ENCODE measurements around the gene MGRN1.
A peak's percentile ranks its signal among the peaks of the same experiment; 100 is the strongest.

MGRN1 gene

GRCh38 chr16:4680673-4681470 is 56.2 kb downstream of the MGRN1 start:
- Mint-ChIP-seq H3K27ac (peak overlapping the region; percentile 72), H3K36me3 (peaks cover 62% of the 10 kb centered on the region), H3K9me3 (no peaks in the 10 kb centered on the region), H3K4me3 (no peak overlapping the region), H3K4me1 (peaks cover 21% of the 10 kb centered on the region)
- ATAC-seq (no peak), DNase-seq (ENCODE audit: low spot score in 2 of 2) (no peak)

- no peak for ATAC-seq
- H3K27ac Mint-ChIP-seq = no peak overlapping the region
- H3K4me1 Mint-ChIP-seq = peaks cover 14% of the 10 kb centered on the region
These were observed 57.0 kb downstream of the MGRN1 start for GRCh38 chr16:4681471-4682083.

GRCh38 chr16:4682084-4682591 is 57.5 kb downstream of the MGRN1 start:
- H3K9me3 Mint-ChIP-seq = no peaks in the 10 kb centered on the region
- no peak overlapping the region for H3K27ac Mint-ChIP-seq
- no peak overlapping the region for H3K4me3 Mint-ChIP-seq
- H3K36me3 Mint-ChIP-seq = peaks cover 52% of the 10 kb centered on the region
- H3K4me1 Mint-ChIP-seq = peaks cover 9% of the 10 kb centered on the region
- DNase-seq (ENCODE audit: low spot score in 2 of 2) (no peak), ATAC-seq (no peak)

More at GRCh38 chr16:4681471-4682083, 57.0 kb downstream of the MGRN1 start:
- DNase-seq (ENCODE audit: low spot score in 2 of 2) = no peak
- Mint-ChIP-seq H3K9me3 (no peaks in the 10 kb centered on the region), H3K36me3 (peaks cover 55% of the 10 kb centered on the region), H3K4me3 (no peak overlapping the region)

- Mint-ChIP-seq H3K4me3 (no peak overlapping the region), H3K4me1 (peaks cover 8% of the 10 kb centered on the region), H3K9me3 (no peaks in the 10 kb centered on the region), H3K36me3 (peaks cover 58% of the 10 kb centered on the region), H3K27ac (peak overlapping the region; percentile 29)
- DNase-seq (ENCODE audit: low spot score in 2 of 2) (no peak), ATAC-seq (peak; percentile 46)
These were observed 58.1 kb downstream of the MGRN1 start for GRCh38 chr16:4682616-4683254.

- Mint-ChIP-seq H3K4me3 (no peak overlapping the region), H3K27ac (peak overlapping the region; percentile 29), H3K36me3 (peaks cover 55% of the 10 kb centered on the region), H3K4me1 (peaks cover under 1% of the 10 kb centered on the region), H3K9me3 (no peaks in the 10 kb centered on the region)
- ATAC-seq = no peak
- no peak for DNase-seq (ENCODE audit: low spot score in 2 of 2)
These were observed 58.8 kb downstream of the MGRN1 start for GRCh38 chr16:4683255-4684057.

GRCh38 chr16:4684058-4684715 is 59.6 kb downstream of the MGRN1 start:
- H3K9me3 Mint-ChIP-seq = no peaks in the 10 kb centered on the region
- DNase-seq (ENCODE audit: low spot score in 2 of 2) (no peak), ATAC-seq (no peak)
- H3K4me3 Mint-ChIP-seq = no peak overlapping the region
- H3K36me3 Mint-ChIP-seq = peaks cover 50% of the 10 kb centered on the region
- no peak overlapping the region for H3K27ac Mint-ChIP-seq
- no peaks in the 10 kb centered on the region for H3K4me1 Mint-ChIP-seq

GRCh38 chr16:4684763-4685162 is 60.1 kb downstream of the MGRN1 start:
- ATAC-seq = no peak
- DNase-seq (ENCODE audit: low spot score in 2 of 2) = no peak
- Mint-ChIP-seq H3K27ac (peak overlapping the region; percentile 37), H3K4me3 (no peak overlapping the region), H3K9me3 (no peaks in the 10 kb centered on the region), H3K36me3 (peaks cover 48% of the 10 kb centered on the region), H3K4me1 (no peaks in the 10 kb centered on the region)

GRCh38 chr16:4685292-4685691 is 60.7 kb downstream of the MGRN1 start:
- Mint-ChIP-seq H3K4me1 (no peaks in the 10 kb centered on the region), H3K36me3 (peaks cover 43% of the 10 kb centered on the region), H3K9me3 (no peaks in the 10 kb centered on the region), H3K27ac (peak overlapping the region; percentile 37), H3K4me3 (no peak overlapping the region)
- no peak for DNase-seq (ENCODE audit: low spot score in 2 of 2)
- no peak for ATAC-seq

- ATAC-seq (no peak), DNase-seq (ENCODE audit: low spot score in 2 of 2) (no peak)
- Mint-ChIP-seq H3K9me3 (no peaks in the 10 kb centered on the region), H3K4me3 (no peak overlapping the region), H3K36me3 (peaks cover 41% of the 10 kb centered on the region), H3K27ac (peak overlapping the region; percentile 40), H3K4me1 (no peaks in the 10 kb centered on the region)
These were observed 61.3 kb downstream of the MGRN1 start for GRCh38 chr16:4685776-4686496.

GRCh38 chr16:4686497-4687210 is 62.0 kb downstream of the MGRN1 start:
- Mint-ChIP-seq H3K36me3 (peaks cover 41% of the 10 kb centered on the region), H3K4me1 (peaks cover 6% of the 10 kb centered on the region), H3K9me3 (no peaks in the 10 kb centered on the region), H3K27ac (peak overlapping the region; percentile 40), H3K4me3 (no peak overlapping the region)
- ATAC-seq (no peak), DNase-seq (ENCODE audit: low spot score in 2 of 2) (no peak)

- DNase-seq (ENCODE audit: low spot score in 2 of 2) (peak in 1 of 2 donors; percentile 48), ATAC-seq (no peak)
- Mint-ChIP-seq H3K4me1 (peaks cover 6% of the 10 kb centered on the region), H3K9me3 (no peaks in the 10 kb centered on the region), H3K36me3 (peaks cover 39% of the 10 kb centered on the region), H3K4me3 (no peak overlapping the region), H3K27ac (no peak overlapping the region)
These were observed 62.8 kb downstream of the MGRN1 start for GRCh38 chr16:4687416-4687815.

- Mint-ChIP-seq H3K36me3 (peaks cover 44% of the 10 kb centered on the region), H3K9me3 (no peaks in the 10 kb centered on the region), H3K4me1 (peaks cover 6% of the 10 kb centered on the region), H3K4me3 (no peak overlapping the region), H3K27ac (no peak overlapping the region)
- DNase-seq (ENCODE audit: low spot score in 2 of 2) = peak in 1 of 2 donors; percentile 48
- ATAC-seq = no peak
These were observed 63.5 kb downstream of the MGRN1 start for GRCh38 chr16:4687946-4688673.

- Mint-ChIP-seq H3K4me3 (no peak overlapping the region), H3K27ac (no peak overlapping the region), H3K4me1 (peaks cover 6% of the 10 kb centered on the region), H3K9me3 (no peaks in the 10 kb centered on the region), H3K36me3 (peaks cover 44% of the 10 kb centered on the region)
- DNase-seq (ENCODE audit: low spot score in 2 of 2) (no peak), ATAC-seq (no peak)
These were observed 64.0 kb downstream of the MGRN1 start for GRCh38 chr16:4688674-4689045.

All from stimulated activated effector memory CD8-positive, alpha-beta T cell treated with anti-CD3 and anti-CD28 coated beads, Interleukin-12 subunit alpha, Interleukin-12 subunit beta, amount 100 ng/mL, for 72 hours (primary cell).